Dendritic cell treated with granulocyte-macrophage colony-stimulating factor and Interleukin-4, amounts not matched to agents 40 ng/mL and 50 ng/mL, for 4 days (primary cell): ENCODE measurements around the gene PYGM.
A peak's percentile ranks its signal among the peaks of the same experiment; 100 is the strongest.

Experiments
- H3K27ac Mint-ChIP-seq: one replicate; pipeline ENCODE4 v1.8.0; 2022; ENCODE audit warnings: mild to moderate bottlenecking, mixed read lengths
- H3K27me3 Mint-ChIP-seq: one replicate; pipeline ENCODE4 v1.8.0; 2022; ENCODE audit warnings: mild to moderate bottlenecking, mixed read lengths
- H3K36me3 Mint-ChIP-seq: one replicate; pipeline ENCODE4 v1.8.0; 2022; ENCODE audit warnings: low read depth, mixed read lengths
- H3K4me1 Mint-ChIP-seq: one replicate; pipeline ENCODE4 v1.8.0; 2022; ENCODE audit warnings: low read depth, mixed read lengths
- H3K4me3 Mint-ChIP-seq: one replicate; pipeline ENCODE4 v1.8.0; 2022; ENCODE audit warnings: mild to moderate bottlenecking, moderate library complexity, mixed read lengths
- H3K9me3 Mint-ChIP-seq: one replicate; pipeline ENCODE4 v1.8.0; 2022; ENCODE audit warnings: mixed read lengths
- intact Hi-C: fragments of 100-400 bp; cut with micrococcal nuclease; formaldehyde crosslinking; loops from one replicate; pipeline ENCODE4 v1.15.0; 2022

Gene PYGM

GRCh38 chr11:64757549-64758329, 2.0 kb downstream of the PYGM start:
- Mint-ChIP-seq H3K4me1 (peaks cover 9% of the 10 kb centered on the region), H3K36me3 (peaks cover 67% of the 10 kb centered on the region), H3K9me3 (no peaks in the 10 kb centered on the region), H3K4me3 (no peak overlapping the region), H3K27me3 (no peaks in the 10 kb centered on the region), H3K27ac (no peak overlapping the region)
- intact Hi-C loops, result no loop called here

GRCh38 chr11:64755681-64756361, 4.0 kb downstream of the PYGM start:
- H3K27me3 Mint-ChIP-seq, result no peaks in the 10 kb centered on the region
- no peak overlapping the region for H3K27ac Mint-ChIP-seq
- peaks cover 67% of the 10 kb centered on the region for H3K36me3 Mint-ChIP-seq
- intact Hi-C loops, result no loop called here
- no peaks in the 10 kb centered on the region for H3K4me1 Mint-ChIP-seq
- H3K9me3 Mint-ChIP-seq, result no peaks in the 10 kb centered on the region
- H3K4me3 Mint-ChIP-seq, result no peak overlapping the region

- Mint-ChIP-seq H3K4me1 (no peaks in the 10 kb centered on the region), H3K27me3 (no peaks in the 10 kb centered on the region), H3K9me3 (no peaks in the 10 kb centered on the region), H3K4me3 (no peak overlapping the region), H3K27ac (no peak overlapping the region), H3K36me3 (peaks cover 69% of the 10 kb centered on the region)
- intact Hi-C loops, result no loop called here
Measured at GRCh38 chr11:64754919-64755662, 4.7 kb downstream of the PYGM start.

- Mint-ChIP-seq H3K4me3 (no peak overlapping the region), H3K4me1 (no peaks in the 10 kb centered on the region)
Measured at GRCh38 chr11:64754124-64754918, 5.5 kb downstream of the PYGM start.

GRCh38 chr11:64753380-64754123, 6.2 kb downstream of the PYGM start:
- H3K4me1 Mint-ChIP-seq, result no peaks in the 10 kb centered on the region
- H3K36me3 Mint-ChIP-seq, result peaks cover 61% of the 10 kb centered on the region
- intact Hi-C loops, result no loop called here
- H3K4me3 Mint-ChIP-seq, result no peak overlapping the region
- no peaks in the 10 kb centered on the region for H3K27me3 Mint-ChIP-seq
- no peak overlapping the region for H3K27ac Mint-ChIP-seq
- no peaks in the 10 kb centered on the region for H3K9me3 Mint-ChIP-seq

More at GRCh38 chr11:64754124-64754918, 5.5 kb downstream of the PYGM start:
- H3K27me3 Mint-ChIP-seq, result no peaks in the 10 kb centered on the region
- intact Hi-C loops, result no loop called here
- H3K27ac Mint-ChIP-seq, result no peak overlapping the region
- no peaks in the 10 kb centered on the region for H3K9me3 Mint-ChIP-seq
- peaks cover 65% of the 10 kb centered on the region for H3K36me3 Mint-ChIP-seq

GRCh38 chr11:64753019-64753379, 6.8 kb downstream of the PYGM start:
- Mint-ChIP-seq H3K36me3 (peaks cover 57% of the 10 kb centered on the region), H3K9me3 (no peaks in the 10 kb centered on the region), H3K27ac (no peak overlapping the region), H3K4me3 (no peak overlapping the region), H3K27me3 (no peaks in the 10 kb centered on the region), H3K4me1 (no peaks in the 10 kb centered on the region)
- intact Hi-C loops, result no loop called here

GRCh38 chr11:64752175-64752970, 7.4 kb downstream of the PYGM start:
- Mint-ChIP-seq H3K36me3 (peaks cover 57% of the 10 kb centered on the region), H3K9me3 (no peaks in the 10 kb centered on the region), H3K27me3 (no peaks in the 10 kb centered on the region), H3K27ac (no peak overlapping the region), H3K4me3 (no peak overlapping the region), H3K4me1 (no peaks in the 10 kb centered on the region)
- intact Hi-C loops, result no loop called here

- H3K9me3 Mint-ChIP-seq, result no peaks in the 10 kb centered on the region
- peaks cover 57% of the 10 kb centered on the region for H3K36me3 Mint-ChIP-seq
- H3K27ac Mint-ChIP-seq, result no peak overlapping the region
- no peaks in the 10 kb centered on the region for H3K4me1 Mint-ChIP-seq
- H3K4me3 Mint-ChIP-seq, result no peak overlapping the region
- H3K27me3 Mint-ChIP-seq, result no peaks in the 10 kb centered on the region
- intact Hi-C loops, result no loop called here
Measured at GRCh38 chr11:64751580-64751979, 8.2 kb downstream of the PYGM start.

- H3K9me3 Mint-ChIP-seq, result no peaks in the 10 kb centered on the region
- H3K36me3 Mint-ChIP-seq, result peaks cover 57% of the 10 kb centered on the region
- no peak overlapping the region for H3K27ac Mint-ChIP-seq
- no peaks in the 10 kb centered on the region for H3K27me3 Mint-ChIP-seq
- H3K4me3 Mint-ChIP-seq, result no peak overlapping the region
- intact Hi-C loops, result no loop called here
- H3K4me1 Mint-ChIP-seq, result peaks cover 4% of the 10 kb centered on the region
Measured at GRCh38 chr11:64751136-64751535, 8.6 kb downstream of the PYGM start.

GRCh38 chr11:64750361-64751054, 9.3 kb downstream of the PYGM start:
- Mint-ChIP-seq H3K9me3 (no peaks in the 10 kb centered on the region), H3K36me3 (peaks cover 57% of the 10 kb centered on the region), H3K27me3 (no peaks in the 10 kb centered on the region), H3K4me1 (peaks cover 10% of the 10 kb centered on the region), H3K27ac (no peak overlapping the region), H3K4me3 (no peak overlapping the region)
- intact Hi-C loops, result no loop called here

- Mint-ChIP-seq H3K9me3 (no peaks in the 10 kb centered on the region), H3K36me3 (peaks cover 39% of the 10 kb centered on the region), H3K27ac (no peak overlapping the region), H3K27me3 (peaks cover 7% of the 10 kb centered on the region), H3K4me1 (peaks cover 26% of the 10 kb centered on the region), H3K4me3 (no peak overlapping the region)
- intact Hi-C loops, result no loop called here
Measured at GRCh38 chr11:64747961-64748665, 11.7 kb downstream of the PYGM start.

GRCh38 chr11:64746486-64746885, 13.3 kb downstream of the PYGM start:
- intact Hi-C loops, result no loop called here
- H3K27ac Mint-ChIP-seq, result peak overlapping the region; percentile 93
- peaks cover 23% of the 10 kb centered on the region for H3K36me3 Mint-ChIP-seq
- H3K4me3 Mint-ChIP-seq, result no peak overlapping the region
- peaks cover 35% of the 10 kb centered on the region for H3K4me1 Mint-ChIP-seq
- no peaks in the 10 kb centered on the region for H3K9me3 Mint-ChIP-seq
- H3K27me3 Mint-ChIP-seq, result peaks cover 10% of the 10 kb centered on the region
